Smooth muscle cell (in vitro differentiated cells): Measurements from ENCODE around the gene CEP128. TPM values are rescaled to one million over a fixed set of nuclear protein-coding genes. Genes with fewer than 3 reads are reported as not detected.

Experiments used
- DNase-seq: peaks from one replicate; lab custom pipeline; 2025; ENCODE audit not compliant: unreplicated experiment; lab: John Stamatoyannopoulos, UW
- H2AFZ ChIP-seq: fragments of 200-600 bp; sonication (generic); 2 replicates; pipeline ENCODE4 v1.6.0; 2016; ENCODE audit warnings: antibody characterized with exemption, low read depth, mild to moderate bottlenecking
- H3F3A ChIP-seq: fragments of 200-600 bp; sonication (generic); 2 replicates; pipeline ENCODE4 v1.6.0; 2017; ENCODE audit warnings: antibody characterized with exemption, low read depth
- H3K27ac ChIP-seq: fragments of 200-600 bp; sonication (generic); 2 replicates; pipeline ENCODE4 v1.5.1; 2016; ENCODE audit warnings: low read depth, mild to moderate bottlenecking
- H3K27me3 ChIP-seq: fragments of 200-600 bp; sonication (generic); 2 replicates; pipeline ENCODE4 v1.6.1; 2016; ENCODE audit warnings: low read depth, mild to moderate bottlenecking
- H3K36me3 ChIP-seq: fragments of 200-600 bp; sonication (generic); 2 replicates; pipeline ENCODE4 v1.5.1; 2016; ENCODE audit warnings: low read depth
- H3K4me1 ChIP-seq: fragments of 200-600 bp; sonication (generic); 2 replicates; pipeline ENCODE4 v1.5.1; 2016; ENCODE audit warnings: low read depth
- H3K4me2 ChIP-seq: fragments of 200-600 bp; sonication (generic); 2 replicates; pipeline ENCODE4 v1.6.0; 2016; ENCODE audit warnings: mild to moderate bottlenecking
- H3K4me3 ChIP-seq: fragments of 200-600 bp; sonication (generic); 2 replicates; pipeline ENCODE4 v1.5.1; 2016; ENCODE audit warnings: mild to moderate bottlenecking
- H3K79me2 ChIP-seq: fragments of 200-600 bp; sonication (generic); 2 replicates; pipeline ENCODE4 v1.6.0; 2016; ENCODE audit warnings: low read depth, mild to moderate bottlenecking
- H3K9ac ChIP-seq: fragments of 200-600 bp; sonication (generic); 2 replicates; pipeline ENCODE4 v1.6.0; 2016; ENCODE audit warnings: low read depth
- H3K9me3 ChIP-seq: fragments of 200-600 bp; sonication (generic); replicated peaks from 2 replicates; pipeline ENCODE4 v1.5.1; 2016; ENCODE audit warnings: low read depth
- H4K20me1 ChIP-seq: fragments of 200-600 bp; sonication (generic); 2 replicates; pipeline ENCODE4 v1.6.0; 2016; ENCODE audit warnings: low read depth
- WGBS: methylation state at CpG from one replicate; pipeline ENCODE4 v1.1.7; 2016; ENCODE audit warnings: low lambda C conversion rate; 5-methylcytosine and 5-hydroxymethylcytosine counted together
- polyA plus RNA-seq: library from polyadenylated mRNA; unstranded; fragments of >200 nt; fragmentation: Nextera tagmentation; extraction: Ambion mirVana; gene quantifications from 2 replicates; pipeline ENCODE4 v1.2.1, GENCODE V29; 2016
- total RNA-seq: library from RNA; depleted of rRNA; stranded (reverse); fragments of >200 nt; gene quantifications from 2 replicates; pipeline ENCODE4 v1.2.3, GENCODE V29; 2014
- TF ChIP-seq, protein P1 (sequence below): fragments of 200-600 bp; sonication (generic); IDR thresholded peaks from 2 replicates; pipeline ENCODE4 v1.5.1; 2017; ENCODE audit warnings: borderline replicate concordance, mild to moderate bottlenecking, antibody characterized with exemption; ENCODE audit not compliant: insufficient read depth, poor library complexity, severe bottlenecking

Gene CEP128
- total and polyA plus RNA-seq, 2 experiments from 2014 or later: 2.7 to 4.4 TPM

DNA sequence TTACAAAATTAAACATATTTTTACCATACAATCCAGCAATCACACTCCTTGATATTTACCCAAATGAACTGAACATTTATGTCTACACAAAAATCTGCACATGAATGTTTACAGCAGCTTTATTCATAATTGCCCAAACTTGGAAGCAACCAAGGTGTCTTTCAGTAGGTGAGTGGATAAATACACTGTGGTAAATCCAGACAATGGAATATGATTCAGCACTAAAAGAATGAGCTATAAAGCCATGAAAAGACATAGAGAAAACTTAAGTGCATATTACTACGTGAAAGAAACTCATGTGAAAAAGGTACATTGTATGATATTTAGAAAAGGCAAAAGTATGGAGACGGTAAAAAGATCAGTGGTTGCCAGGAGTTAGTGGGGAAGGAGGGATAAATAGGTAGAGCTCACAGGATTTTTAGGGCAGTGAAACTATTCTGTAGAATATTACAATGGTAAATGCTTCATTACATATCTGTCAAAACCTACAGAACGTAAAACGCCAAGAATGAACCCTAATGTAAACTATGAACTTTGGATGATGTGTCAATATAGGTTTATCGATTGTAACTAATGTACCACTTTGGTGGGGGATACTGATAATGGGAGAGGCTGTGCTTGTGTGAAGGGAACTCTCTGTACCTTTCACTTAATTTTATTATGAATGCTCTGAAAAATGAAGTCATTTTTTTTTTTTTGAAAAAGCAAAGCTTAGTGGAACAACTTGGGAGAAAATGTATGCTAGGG, 295.7 kb downstream of the CEP128 start:
- Histone ChIP-seq H3K27me3 (no peaks in the 10 kb centered on the region), H3K4me2 (no peak overlapping the region), H3K9me3 (no peaks in the 10 kb centered on the region), H3K79me2 (no peaks in the 10 kb centered on the region), H3K9ac (no peak overlapping the region), H3K4me1 (no peaks in the 10 kb centered on the region), H3K4me3 (no peak overlapping the region), H2AFZ (no peak overlapping the region), H3K27ac (no peak overlapping the region), H4K20me1 (no peaks in the 10 kb centered on the region), H3K36me3 (no peaks in the 10 kb centered on the region), H3F3A (no peaks in the 10 kb centered on the region)
- WGBS: 93% methylated on average over 5 of the region's 5 CpGs
- TF ChIP-seq, protein P1, sequence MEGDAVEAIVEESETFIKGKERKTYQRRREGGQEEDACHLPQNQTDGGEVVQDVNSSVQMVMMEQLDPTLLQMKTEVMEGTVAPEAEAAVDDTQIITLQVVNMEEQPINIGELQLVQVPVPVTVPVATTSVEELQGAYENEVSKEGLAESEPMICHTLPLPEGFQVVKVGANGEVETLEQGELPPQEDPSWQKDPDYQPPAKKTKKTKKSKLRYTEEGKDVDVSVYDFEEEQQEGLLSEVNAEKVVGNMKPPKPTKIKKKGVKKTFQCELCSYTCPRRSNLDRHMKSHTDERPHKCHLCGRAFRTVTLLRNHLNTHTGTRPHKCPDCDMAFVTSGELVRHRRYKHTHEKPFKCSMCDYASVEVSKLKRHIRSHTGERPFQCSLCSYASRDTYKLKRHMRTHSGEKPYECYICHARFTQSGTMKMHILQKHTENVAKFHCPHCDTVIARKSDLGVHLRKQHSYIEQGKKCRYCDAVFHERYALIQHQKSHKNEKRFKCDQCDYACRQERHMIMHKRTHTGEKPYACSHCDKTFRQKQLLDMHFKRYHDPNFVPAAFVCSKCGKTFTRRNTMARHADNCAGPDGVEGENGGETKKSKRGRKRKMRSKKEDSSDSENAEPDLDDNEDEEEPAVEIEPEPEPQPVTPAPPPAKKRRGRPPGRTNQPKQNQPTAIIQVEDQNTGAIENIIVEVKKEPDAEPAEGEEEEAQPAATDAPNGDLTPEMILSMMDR: no peak
- no peak for DNase-seq

DNA sequence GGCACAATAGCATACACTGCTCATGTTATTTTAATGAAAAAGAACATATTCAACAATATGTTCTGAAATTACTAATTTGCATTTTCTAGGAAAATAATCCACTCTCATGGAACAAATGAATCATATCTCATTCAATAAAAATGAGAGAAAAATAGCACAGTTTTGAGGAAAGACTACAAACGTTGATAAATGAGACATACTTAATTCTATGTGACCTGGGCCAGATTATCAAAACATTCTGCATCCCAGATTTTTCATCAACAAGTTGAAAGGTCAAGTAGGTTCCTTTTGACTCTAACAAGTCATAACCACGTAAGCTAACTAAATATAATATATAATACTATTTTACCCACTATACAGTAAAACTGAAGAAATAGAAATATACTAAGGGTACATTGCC, 296.7 kb downstream of the CEP128 start:
- Histone ChIP-seq H3K36me3 (no peaks in the 10 kb centered on the region), H3F3A (no peaks in the 10 kb centered on the region), H3K4me1 (no peaks in the 10 kb centered on the region), H3K9me3 (no peaks in the 10 kb centered on the region), H3K4me2 (no peak overlapping the region), H3K27ac (no peak overlapping the region), H3K27me3 (no peaks in the 10 kb centered on the region), H3K79me2 (no peaks in the 10 kb centered on the region), H3K9ac (no peak overlapping the region), H2AFZ (no peak overlapping the region), H3K4me3 (no peak overlapping the region), H4K20me1 (no peaks in the 10 kb centered on the region)
- WGBS: 89% methylated on average over 2 of the region's 2 CpGs
- TF ChIP-seq, protein P1: no peak
- no peak for DNase-seq

DNA sequence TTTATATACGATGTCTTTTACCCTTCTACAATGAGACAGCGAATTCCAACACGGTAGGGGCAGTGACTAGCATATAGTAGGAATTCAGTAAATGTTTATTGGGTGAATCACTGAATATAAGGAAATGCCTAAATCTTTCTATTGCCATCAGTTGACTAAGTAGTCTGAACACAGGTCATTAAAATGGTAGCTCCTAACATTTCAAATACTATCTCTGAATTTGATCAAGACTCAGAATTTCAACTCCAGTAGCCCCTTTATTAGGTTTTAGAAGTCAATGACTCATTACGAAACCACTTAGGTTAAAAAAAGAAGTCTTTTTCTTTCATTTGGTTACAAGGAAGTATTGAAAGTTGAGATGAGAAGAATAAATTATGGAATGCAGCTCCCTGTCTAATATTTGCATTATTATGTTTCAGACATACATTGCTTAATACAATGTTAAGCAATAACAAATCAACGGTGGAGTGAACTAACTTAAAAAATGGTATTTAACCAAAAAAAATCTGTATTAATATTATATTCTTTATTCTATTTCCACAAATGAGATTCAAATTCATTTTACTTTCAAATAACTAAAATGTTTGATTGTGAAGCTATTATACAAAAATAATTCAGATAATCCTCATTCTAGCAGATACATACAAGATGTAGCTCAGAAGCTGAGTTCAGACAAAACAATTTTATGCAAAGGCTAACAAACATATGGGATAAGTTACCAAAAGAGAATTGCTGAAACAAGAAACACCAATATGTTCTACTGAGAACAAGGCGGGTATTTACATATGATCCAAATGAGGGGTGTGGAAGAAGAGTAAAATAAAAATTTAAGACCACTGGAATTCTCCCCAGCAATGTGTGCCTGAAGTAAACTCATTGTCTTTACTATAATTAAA, 302.7 kb downstream of the CEP128 start:
- no peaks in the 10 kb centered on the region for H3K4me1 ChIP-seq
- TF ChIP-seq, protein P1: no peak
- H3K27me3 ChIP-seq: no peaks in the 10 kb centered on the region
- 72% methylated on average over 6 of the region's 6 CpGs for WGBS
- no peak overlapping the region for H3K4me3 ChIP-seq
- H3K4me2 ChIP-seq: peak overlapping the region; percentile 9
- no peak overlapping the region for H3K27ac ChIP-seq
- no peak for DNase-seq
- H3K36me3 ChIP-seq: no peaks in the 10 kb centered on the region
- no peak overlapping the region for H3K9ac ChIP-seq
- H2AFZ ChIP-seq: no peak overlapping the region
- H3K79me2 ChIP-seq: no peaks in the 10 kb centered on the region
- no peaks in the 10 kb centered on the region for H3F3A ChIP-seq
- H3K9me3 ChIP-seq: no peaks in the 10 kb centered on the region
- no peaks in the 10 kb centered on the region for H4K20me1 ChIP-seq
